Activated T-helper 17 cell treated with anti-CD3 and anti-CD28 coated beads, Interleukin-2, amount 50 U/mL, for 72 hours (primary cell): ENCODE results near the gene OR10K2. TPM values are rescaled to one million over a fixed set of nuclear protein-coding genes. Genes with fewer than 3 reads are reported as not detected.
"Not testable (repeated sequence)": the region's sequence is repeated elsewhere in the genome, so short reads cannot be mapped to it uniquely, and the experiment has no call there.

Experiments used
- ATAC-seq: fragments of 150-1000 bp; cut with Tn5 transposase; replicated peaks from 2 replicates; pipeline ENCODE4 v1.10.0; 2021; ENCODE audit warnings: mild to moderate bottlenecking, moderate library complexity
- H3K27ac Mint-ChIP-seq: one replicate; pipeline ENCODE4 v1.8.0; 2022; ENCODE audit warnings: mixed read lengths
- H3K27me3 Mint-ChIP-seq: one replicate; pipeline ENCODE4 v1.8.0; 2022; ENCODE audit warnings: mixed read lengths
- H3K36me3 Mint-ChIP-seq: one replicate; pipeline ENCODE4 v1.8.0; 2022; ENCODE audit warnings: low read depth, mild to moderate bottlenecking, mixed read lengths
- H3K4me1 Mint-ChIP-seq: one replicate; pipeline ENCODE4 v1.8.0; 2022; ENCODE audit warnings: mixed read lengths
- H3K4me3 Mint-ChIP-seq: one replicate; pipeline ENCODE4 v1.8.0; 2022; ENCODE audit warnings: mild to moderate bottlenecking, mixed read lengths
- H3K9me3 Mint-ChIP-seq: one replicate; pipeline ENCODE4 v1.8.0; 2022; ENCODE audit warnings: mixed read lengths
- total RNA-seq, 2 donors: library from RNA; stranded (reverse); gene quantifications; one replicate each; pipeline ENCODE4 v1.2.3, GENCODE V29; 2022

OR10K2 gene, protein sequence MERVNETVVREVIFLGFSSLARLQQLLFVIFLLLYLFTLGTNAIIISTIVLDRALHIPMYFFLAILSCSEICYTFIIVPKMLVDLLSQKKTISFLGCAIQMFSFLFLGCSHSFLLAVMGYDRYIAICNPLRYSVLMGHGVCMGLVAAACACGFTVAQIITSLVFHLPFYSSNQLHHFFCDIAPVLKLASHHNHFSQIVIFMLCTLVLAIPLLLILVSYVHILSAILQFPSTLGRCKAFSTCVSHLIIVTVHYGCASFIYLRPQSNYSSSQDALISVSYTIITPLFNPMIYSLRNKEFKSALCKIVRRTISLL
- not detected for total RNA-seq

DNA sequence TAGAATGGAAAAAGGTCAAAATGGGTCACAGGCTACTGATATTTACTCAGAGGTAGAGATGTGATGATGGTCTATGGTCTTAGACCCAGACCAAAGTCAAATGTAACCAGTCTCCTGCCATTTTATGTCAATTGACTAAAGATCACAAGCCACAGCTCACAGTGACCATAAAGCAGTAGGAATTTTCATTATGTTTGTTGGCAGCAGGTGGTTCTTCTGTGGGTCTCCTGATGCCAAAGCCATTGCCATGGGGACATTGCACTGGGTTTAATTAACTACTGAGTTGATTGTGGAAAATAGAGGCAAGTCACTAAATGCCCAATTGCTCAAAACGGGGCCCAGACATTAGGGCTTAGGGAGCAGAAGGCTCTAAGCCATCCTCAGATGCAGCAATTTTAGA is at the start of gene OR10K2:
TSS of gene OR10K2 (minus strand) at position 101 of the 400 bp plus-strand sequence. CDS start 5,371 bp downstream, outside the sequence.
- Mint-ChIP-seq H3K36me3 (no peaks in the 10 kb centered on the region), H3K4me3 (no peak within 1 kb of the TSS), H3K27ac (no peak within 1 kb of the TSS), H3K27me3 (peaks cover 30% of the 10 kb centered on the region), H3K4me1 (no peaks in the 10 kb centered on the region), H3K9me3 (peaks cover 12% of the 10 kb centered on the region)
- no peak for ATAC-seq

DNA sequence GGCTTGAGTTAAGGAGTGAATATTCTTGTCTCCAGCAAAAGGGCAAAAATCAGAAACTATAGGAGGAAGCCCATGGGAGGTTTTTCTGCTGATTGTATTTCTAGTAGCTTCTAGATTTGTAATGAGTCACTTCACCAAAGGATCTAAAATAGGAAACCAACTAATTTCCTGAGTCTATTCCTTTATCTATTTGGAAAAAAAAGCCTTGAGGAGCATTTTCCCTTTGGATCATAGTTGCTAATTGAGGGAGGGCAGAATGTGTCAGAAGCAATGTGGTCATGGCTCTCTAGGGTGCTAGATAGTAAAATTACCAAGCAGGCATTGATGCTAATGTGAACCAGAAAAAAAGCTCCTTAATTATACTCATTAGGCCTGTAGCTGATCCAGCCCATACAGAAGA is 45.9 kb upstream of the OR10K2 start, which contains the start of gene OR10R2:
TSS of gene OR10R2 (plus strand) at position 301 of the 400 bp plus-strand sequence. CDS start 106 bp downstream, outside the sequence.
- Mint-ChIP-seq H3K4me3 (no peak within 1 kb of the TSS), H3K9me3 (no peaks in the 10 kb centered on the region), H3K36me3 (no peaks in the 10 kb centered on the region), H3K27me3 (peaks cover 23% of the 10 kb centered on the region), H3K4me1 (no peaks in the 10 kb centered on the region), H3K27ac (no peak within 1 kb of the TSS)
- no peak for ATAC-seq

DNA sequence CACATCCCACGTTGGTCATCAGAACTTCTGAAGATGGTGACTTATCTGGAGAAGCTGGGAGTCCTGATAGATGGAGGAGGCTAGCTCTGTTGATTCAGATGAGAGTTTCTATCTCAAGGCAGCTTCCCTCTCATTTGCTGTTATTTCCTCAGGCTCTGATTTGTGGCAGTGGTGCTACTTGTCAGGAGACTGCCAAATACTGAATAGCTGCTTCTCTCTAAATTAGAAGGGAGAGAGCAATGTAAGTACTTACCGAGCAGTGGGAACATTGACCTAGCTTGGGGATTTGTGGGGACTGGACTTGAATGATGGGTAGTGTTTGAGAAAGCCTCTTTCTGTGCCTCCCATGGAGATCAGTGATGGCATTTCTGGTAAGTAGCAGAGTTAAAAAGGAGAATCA is 35.5 kb upstream of the OR10K2 start, which contains the start of gene OR10K1:
TSS of gene OR10K1 (plus strand) at position 301 of the 400 bp plus-strand sequence. CDS start 3,728 bp downstream, outside the sequence.
- H3K9me3 Mint-ChIP-seq = no peaks in the 10 kb centered on the region
- no peak within 1 kb of the TSS for H3K4me3 Mint-ChIP-seq
- H3K36me3 Mint-ChIP-seq = no peaks in the 10 kb centered on the region
- no peaks in the 10 kb centered on the region for H3K4me1 Mint-ChIP-seq
- H3K27ac Mint-ChIP-seq = no peak within 1 kb of the TSS
- no peak for ATAC-seq
- H3K27me3 Mint-ChIP-seq = peaks cover 13% of the 10 kb centered on the region

DNA sequence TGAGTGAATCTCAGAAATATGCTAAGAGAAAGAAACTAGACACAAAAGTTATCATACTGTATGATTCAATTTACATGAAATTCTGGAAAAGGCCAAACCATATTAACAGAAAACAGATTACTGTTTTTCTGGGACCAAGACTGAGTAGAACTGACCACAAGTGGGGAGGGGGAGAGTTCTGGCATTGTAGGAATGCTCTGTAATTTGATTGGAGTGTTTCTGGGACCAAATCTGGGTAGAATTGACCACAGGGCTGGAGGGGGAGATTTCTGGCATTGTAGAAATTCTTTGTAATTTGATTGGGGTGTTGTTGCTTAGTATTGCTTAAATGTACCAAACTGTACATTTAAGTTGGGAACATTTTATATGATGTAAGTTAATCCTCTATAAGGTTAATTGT is 32.2 kb upstream of the OR10K2 start:
- H3K27ac Mint-ChIP-seq = no peak overlapping the region
- no peaks in the 10 kb centered on the region for H3K36me3 Mint-ChIP-seq
- H3K4me3 Mint-ChIP-seq = no peak overlapping the region
- H3K27me3 Mint-ChIP-seq = peaks cover 13% of the 10 kb centered on the region
- no peaks in the 10 kb centered on the region for H3K9me3 Mint-ChIP-seq
- H3K4me1 Mint-ChIP-seq = no peaks in the 10 kb centered on the region
- ATAC-seq = no peak

DNA sequence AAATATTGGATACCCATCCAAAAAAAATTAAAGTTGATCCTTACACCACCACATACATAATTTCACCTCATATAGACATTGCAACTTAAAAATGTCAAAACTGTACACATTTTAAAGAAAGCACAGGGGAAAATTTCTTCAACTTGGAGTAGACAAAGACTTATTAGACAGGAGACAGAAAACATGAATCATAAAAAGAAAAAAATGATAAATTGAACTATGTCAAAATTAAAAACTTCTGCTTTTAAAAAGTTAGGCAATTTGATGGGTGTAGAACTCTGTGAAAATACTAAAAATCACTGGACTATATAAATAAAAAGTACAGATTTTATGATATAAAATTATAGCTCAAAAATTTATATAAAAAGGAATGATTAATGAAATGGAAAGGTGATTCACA is 31.2 kb upstream of the OR10K2 start:
- Mint-ChIP-seq H3K27ac (no peak overlapping the region), H3K36me3 (no peaks in the 10 kb centered on the region), H3K27me3 (peaks cover 13% of the 10 kb centered on the region), H3K4me1 (no peaks in the 10 kb centered on the region), H3K4me3 (no peak overlapping the region), H3K9me3 (no peaks in the 10 kb centered on the region)
- ATAC-seq = no peak

DNA sequence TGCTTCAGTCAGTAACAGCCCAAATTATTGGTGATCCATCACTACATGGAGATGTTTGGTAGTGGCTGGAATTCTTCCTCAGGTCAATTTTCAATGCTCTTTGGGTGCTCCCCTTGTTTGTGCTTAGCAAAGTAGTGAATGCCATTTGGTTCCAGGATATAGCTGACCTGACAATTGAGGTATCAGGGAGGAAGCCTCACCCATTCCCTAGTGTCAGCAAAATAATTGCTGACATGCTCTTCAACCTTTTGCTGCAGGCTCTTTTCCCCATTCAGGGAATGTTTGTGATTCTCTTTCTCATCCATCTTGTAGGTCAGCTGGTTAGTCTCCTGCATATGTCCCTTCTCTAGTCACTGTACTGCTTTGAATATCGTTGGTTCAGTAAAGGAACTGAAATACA is 28.5 kb upstream of the OR10K2 start:
- H3K27ac Mint-ChIP-seq = no peak overlapping the region
- no peak for ATAC-seq
- peaks cover 5% of the 10 kb centered on the region for H3K9me3 Mint-ChIP-seq
- no peaks in the 10 kb centered on the region for H3K4me1 Mint-ChIP-seq
- H3K27me3 Mint-ChIP-seq = peaks cover 21% of the 10 kb centered on the region
- H3K4me3 Mint-ChIP-seq = no peak overlapping the region
- H3K36me3 Mint-ChIP-seq = no peaks in the 10 kb centered on the region

DNA sequence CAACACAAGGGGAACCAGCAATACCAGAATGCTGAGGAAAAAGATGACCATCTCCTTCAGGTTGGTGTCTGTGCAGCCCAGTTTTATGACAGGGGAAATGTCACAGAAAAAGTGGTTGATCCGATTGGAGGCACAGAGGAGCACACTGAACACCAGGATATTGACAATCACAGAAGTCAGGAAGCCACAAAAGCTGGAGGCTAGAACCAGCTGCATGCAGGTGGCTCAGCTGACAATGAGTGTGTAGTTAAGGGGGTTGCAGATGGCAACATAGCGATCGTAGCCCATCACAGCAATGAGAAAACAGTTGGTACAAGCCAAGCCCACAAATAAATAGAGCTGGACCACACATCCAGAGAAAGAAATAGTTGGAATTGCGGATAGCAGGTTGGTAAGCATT is 19.3 kb upstream of the OR10K2 start:
- Mint-ChIP-seq H3K36me3 (no peaks in the 10 kb centered on the region), H3K4me1 (no peaks in the 10 kb centered on the region), H3K27ac (no peak overlapping the region), H3K9me3 (no peaks in the 10 kb centered on the region), H3K27me3 (peaks cover 28% of the 10 kb centered on the region), H3K4me3 (no peak overlapping the region)
- no peak for ATAC-seq

DNA sequence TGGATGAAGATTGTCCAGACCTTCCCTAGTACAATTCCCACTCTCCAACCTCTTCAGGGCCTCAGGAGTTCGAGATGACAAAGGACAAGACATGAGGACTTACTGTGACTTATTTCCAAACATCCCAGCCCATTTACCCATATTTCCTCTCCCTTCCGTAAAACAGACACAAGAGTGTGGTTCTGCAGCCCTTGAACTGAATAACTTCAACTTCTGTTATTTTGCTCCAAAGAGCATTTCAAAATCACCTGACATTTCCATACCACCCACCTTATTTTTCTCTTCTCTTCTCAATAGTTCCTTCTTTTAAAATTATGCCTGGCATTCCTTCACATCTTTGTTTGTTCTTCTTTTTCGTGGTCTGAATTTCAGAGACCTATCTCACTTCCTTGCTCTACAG is 8.7 kb upstream of the OR10K2 start:
- no peaks in the 10 kb centered on the region for H3K4me1 Mint-ChIP-seq
- no peak overlapping the region for H3K27ac Mint-ChIP-seq
- H3K9me3 Mint-ChIP-seq = peaks cover 8% of the 10 kb centered on the region
- H3K36me3 Mint-ChIP-seq = no peaks in the 10 kb centered on the region
- H3K27me3 Mint-ChIP-seq = peaks cover 48% of the 10 kb centered on the region
- H3K4me3 Mint-ChIP-seq = no peak overlapping the region
- no peak for ATAC-seq

DNA sequence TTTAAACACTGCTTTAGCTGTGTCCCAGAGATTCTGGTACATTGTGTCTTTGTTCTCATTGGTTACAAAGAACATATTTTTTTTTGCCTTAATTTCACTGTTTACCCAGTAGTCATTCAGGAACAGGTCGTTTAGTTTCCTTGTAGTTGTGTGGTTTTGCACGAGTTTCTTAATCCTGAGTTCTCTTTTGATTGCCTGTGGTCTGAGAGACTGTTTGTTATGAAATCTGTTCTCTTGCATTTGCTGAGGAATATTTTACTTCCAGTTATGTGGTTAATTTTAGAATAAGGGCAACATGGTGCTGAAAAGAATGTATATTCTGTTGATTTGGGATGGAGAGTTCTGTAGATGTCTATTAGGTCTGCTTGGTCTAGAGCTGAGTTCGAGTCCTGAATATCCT is 4.1 kb upstream of the OR10K2 start:
- ATAC-seq, H3K27ac Mint-ChIP-seq, H3K4me1 Mint-ChIP-seq, H3K36me3 Mint-ChIP-seq, H3K4me3 Mint-ChIP-seq: not testable (repeated sequence)
- Mint-ChIP-seq H3K9me3 (peaks cover 16% of the 10 kb centered on the region), H3K27me3 (peaks cover 49% of the 10 kb centered on the region)

DNA sequence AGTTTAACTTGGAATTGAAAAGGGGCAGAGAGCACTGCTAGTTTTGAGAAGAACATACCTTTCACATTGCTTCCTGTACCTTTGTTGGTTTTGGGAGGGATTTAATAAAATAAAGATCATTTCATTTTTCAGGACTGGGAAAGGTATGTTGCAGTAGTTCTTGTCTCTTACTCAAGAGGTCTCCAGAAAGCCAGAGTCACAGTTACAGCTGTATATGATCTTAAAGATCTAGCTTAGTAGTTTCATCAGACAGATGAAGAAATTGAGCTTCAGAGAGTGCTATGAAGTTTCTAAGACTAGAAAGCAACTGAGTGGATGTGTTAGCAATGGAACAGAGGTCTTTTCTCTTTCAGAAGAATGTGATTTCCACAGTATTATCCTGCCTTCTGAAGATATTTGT is 1.0 kb downstream of the OR10K2 start:
- Mint-ChIP-seq H3K27me3 (peaks cover 21% of the 10 kb centered on the region), H3K27ac (no peak overlapping the region), H3K4me1 (no peaks in the 10 kb centered on the region), H3K9me3 (peaks cover 8% of the 10 kb centered on the region), H3K4me3 (no peak overlapping the region), H3K36me3 (no peaks in the 10 kb centered on the region)
- ATAC-seq = no peak

DNA sequence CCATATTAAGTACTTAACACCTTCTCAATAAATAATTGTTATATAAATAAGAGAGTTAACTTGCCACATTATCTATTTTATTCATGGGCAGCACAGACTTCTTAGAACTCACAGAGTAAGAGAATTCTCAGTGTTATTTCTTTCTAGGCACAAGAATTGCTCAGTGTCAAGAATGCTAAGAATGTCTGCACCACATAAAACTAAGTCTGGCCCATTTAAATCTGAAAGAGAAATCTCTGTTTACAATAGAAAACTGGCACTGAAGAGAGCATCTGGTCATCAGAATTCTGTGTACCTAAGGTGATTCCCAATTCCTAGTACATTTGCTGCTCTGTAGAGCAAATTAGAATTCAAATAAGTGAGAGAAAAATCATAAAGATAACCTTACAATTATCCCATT is 3.8 kb downstream of the OR10K2 start:
- H3K27ac Mint-ChIP-seq = no peak overlapping the region
- H3K9me3 Mint-ChIP-seq = no peaks in the 10 kb centered on the region
- H3K27me3 Mint-ChIP-seq = no peaks in the 10 kb centered on the region
- ATAC-seq = no peak
- no peaks in the 10 kb centered on the region for H3K4me1 Mint-ChIP-seq
- H3K4me3 Mint-ChIP-seq = no peak overlapping the region
- H3K36me3 Mint-ChIP-seq = no peaks in the 10 kb centered on the region

DNA sequence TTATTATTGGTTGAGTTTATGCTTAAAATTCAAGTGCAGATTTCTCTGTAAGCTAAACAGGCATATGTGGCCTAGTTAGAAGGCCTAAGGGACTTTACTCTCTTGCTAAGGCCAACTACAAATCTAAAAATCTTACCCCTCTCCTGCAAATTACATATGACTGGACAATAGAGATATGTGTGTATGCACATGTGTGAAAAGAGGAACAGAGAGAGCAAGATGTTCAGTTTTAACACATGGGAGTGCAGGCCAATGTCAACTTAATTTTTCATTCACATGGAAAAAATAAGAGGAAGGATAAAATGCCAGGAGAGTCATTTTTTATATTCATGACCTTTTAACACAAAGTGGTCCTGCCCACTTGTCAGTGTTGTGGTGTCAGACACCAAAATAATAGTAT is 8.5 kb downstream of the OR10K2 start:
- no peak overlapping the region for H3K27ac Mint-ChIP-seq
- no peak for ATAC-seq
- H3K4me1 Mint-ChIP-seq = no peaks in the 10 kb centered on the region
- H3K4me3 Mint-ChIP-seq = no peak overlapping the region
- H3K9me3 Mint-ChIP-seq = no peaks in the 10 kb centered on the region
- peaks cover 4% of the 10 kb centered on the region for H3K27me3 Mint-ChIP-seq
- no peaks in the 10 kb centered on the region for H3K36me3 Mint-ChIP-seq

DNA sequence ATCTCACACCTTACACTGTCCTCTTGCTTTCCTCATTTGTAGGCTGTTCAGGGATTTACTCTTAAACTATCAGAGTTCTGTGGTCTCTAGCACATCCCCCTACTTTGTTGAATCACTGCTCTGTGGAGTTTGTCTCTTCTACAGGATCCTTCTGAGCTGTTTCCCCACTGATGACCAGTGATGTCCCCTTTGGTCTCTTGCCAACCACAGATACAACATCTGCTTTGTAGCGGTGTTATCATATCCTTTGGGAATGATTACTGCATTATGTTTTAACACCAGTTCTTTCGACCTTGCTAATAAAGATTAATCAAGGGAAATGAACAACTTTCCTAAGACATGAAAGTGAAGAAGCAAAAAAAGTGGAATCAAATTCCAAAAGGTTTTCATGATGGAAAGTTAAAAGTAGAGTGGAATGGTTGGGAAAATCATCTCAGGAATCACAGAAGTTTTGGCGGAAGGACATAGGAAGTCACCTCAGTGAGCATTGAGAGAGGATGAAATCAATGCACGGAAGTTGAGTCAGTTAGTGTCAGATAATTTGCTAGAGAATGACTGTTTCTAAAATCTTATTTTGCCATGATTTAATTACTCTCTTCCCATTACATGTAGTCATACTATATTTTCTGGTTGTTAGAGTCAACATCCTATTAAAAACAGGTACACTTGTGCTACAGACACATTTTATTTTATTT is 11.2 kb downstream of the OR10K2 start:
- Mint-ChIP-seq H3K27me3 (peaks cover 4% of the 10 kb centered on the region), H3K4me1 (no peaks in the 10 kb centered on the region), H3K36me3 (no peaks in the 10 kb centered on the region), H3K27ac (no peak overlapping the region), H3K9me3 (no peaks in the 10 kb centered on the region), H3K4me3 (no peak overlapping the region)
- ATAC-seq = no peak

DNA sequence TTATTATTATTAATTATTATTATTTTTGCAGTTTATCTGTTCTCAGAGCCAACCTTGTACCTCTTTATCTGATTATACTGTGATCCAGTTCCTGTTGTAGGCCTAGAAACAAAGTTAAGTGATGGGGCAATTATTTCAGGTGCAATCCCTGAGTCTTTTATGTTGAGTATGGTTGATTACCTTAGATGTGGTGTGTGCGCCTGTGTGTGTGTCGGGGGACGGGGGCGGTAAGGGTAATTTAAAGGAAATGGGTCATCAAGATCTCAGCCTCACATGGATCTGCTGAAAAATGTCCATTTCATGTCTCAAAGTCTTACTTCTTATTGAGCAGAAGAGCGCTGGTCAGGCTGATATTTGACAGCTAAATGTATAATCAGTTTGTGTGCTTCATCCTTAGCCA is 18.9 kb downstream of the OR10K2 start:
- H3K27ac Mint-ChIP-seq = no peak overlapping the region
- H3K36me3 Mint-ChIP-seq = no peaks in the 10 kb centered on the region
- H3K9me3 Mint-ChIP-seq = no peaks in the 10 kb centered on the region
- H3K27me3 Mint-ChIP-seq = peaks cover 16% of the 10 kb centered on the region
- no peaks in the 10 kb centered on the region for H3K4me1 Mint-ChIP-seq
- H3K4me3 Mint-ChIP-seq = no peak overlapping the region
- ATAC-seq = no peak

DNA sequence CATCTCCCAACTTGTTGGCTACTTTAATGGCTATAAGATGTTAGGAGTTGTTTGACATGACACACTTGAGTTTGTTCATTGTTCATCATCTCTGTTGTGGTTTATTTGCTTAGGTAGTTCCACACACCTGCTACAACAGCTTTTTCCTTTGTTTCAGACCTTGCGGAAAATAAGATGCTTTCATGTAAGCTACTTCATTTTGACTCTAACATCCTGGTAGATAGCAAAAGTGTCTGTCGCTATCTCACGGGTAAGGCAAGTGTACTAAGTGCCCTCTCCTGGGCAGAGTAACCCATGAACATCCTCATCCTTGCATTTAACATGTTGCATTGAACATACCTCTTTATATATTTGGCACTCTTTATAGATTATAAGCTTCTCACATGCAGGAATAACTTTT is 25.2 kb downstream of the OR10K2 start:
- Mint-ChIP-seq H3K27ac (no peak overlapping the region), H3K27me3 (peaks cover 24% of the 10 kb centered on the region), H3K4me1 (no peaks in the 10 kb centered on the region), H3K36me3 (no peaks in the 10 kb centered on the region), H3K9me3 (no peaks in the 10 kb centered on the region), H3K4me3 (no peak overlapping the region)
- ATAC-seq = no peak
